Activated naive CD4-positive, alpha-beta T cell treated with Interleukin-2 at 50 U/mL for 16 hours (primary cell): ENCODE data around the gene ARCN1.

ENCODE experiments used
- DNase-seq: peaks from one replicate; pipeline ENCODE4 v3.0.0-alpha.2; 2020

Gene ARCN1

GRCh38 chr11:118641397-118642019 lies 69.3 kb downstream of the ARCN1 start:
- no peak for DNase-seq

GRCh38 chr11:118643142-118643994 lies 71.2 kb downstream of the ARCN1 start:
- no peak for DNase-seq

GRCh38 chr11:118643995-118644345 lies 71.8 kb downstream of the ARCN1 start:
- no peak for DNase-seq

- DNase-seq: no peak
These were observed 72.3 kb downstream of the ARCN1 start for GRCh38 chr11:118644496-118644895.

- no peak for DNase-seq
These were observed 73.0 kb downstream of the ARCN1 start for GRCh38 chr11:118645066-118645715.

- no peak for DNase-seq
These were observed 74.2 kb downstream of the ARCN1 start for GRCh38 chr11:118646393-118646792.

- no peak for DNase-seq
These were observed 76.1 kb downstream of the ARCN1 start for GRCh38 chr11:118648291-118648690.

GRCh38 chr11:118649941-118650340 lies 77.7 kb downstream of the ARCN1 start:
- no peak for DNase-seq

GRCh38 chr11:118650366-118650765 lies 78.2 kb downstream of the ARCN1 start:
- DNase-seq: no peak

- no peak for DNase-seq
These were observed 79.6 kb downstream of the ARCN1 start for GRCh38 chr11:118651820-118652219.
